Measurements from ENCODE around the gene SLC7A6OS.
A peak's percentile ranks its signal among the peaks of the same experiment; 100 is the strongest.

SLC7A6OS gene

DNA sequence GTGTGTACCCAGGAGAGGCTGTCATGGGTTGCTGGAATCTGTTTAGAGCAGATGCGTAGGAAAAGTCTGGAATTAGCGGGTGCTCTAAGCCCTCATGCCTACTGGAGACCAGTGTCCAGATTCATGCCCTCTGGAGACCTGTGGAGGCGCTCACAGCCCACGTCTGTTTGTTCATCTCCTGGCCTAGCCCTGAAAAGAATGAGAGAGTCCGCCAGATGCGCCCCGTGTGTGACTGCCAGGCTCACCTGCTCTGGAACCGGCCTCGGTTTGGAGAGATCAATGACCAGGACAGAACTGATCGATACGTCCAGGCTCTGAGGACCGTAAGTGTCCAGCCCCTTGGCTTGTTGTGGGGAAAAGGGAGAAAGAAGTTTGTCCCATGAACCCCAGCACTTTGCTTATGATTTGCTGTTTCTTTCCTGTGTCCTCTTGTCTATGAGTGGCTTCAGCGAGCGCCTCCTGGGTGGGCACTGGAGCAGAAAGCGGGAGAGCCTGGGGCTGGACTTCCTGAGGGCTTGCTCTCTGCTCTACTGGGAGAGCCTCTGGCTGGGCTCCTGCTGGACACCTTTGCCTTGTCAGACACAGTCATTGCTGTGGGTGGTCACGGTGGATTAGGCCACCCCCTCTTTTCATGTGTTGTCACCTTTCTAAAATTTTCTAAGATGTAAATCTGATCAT is 35.4 kb upstream of the SLC7A6OS start:
- peak in 1 of 10 donors; percentile 72 for DNase-seq
- intact Hi-C loops (cut with DNase I) = no loop called here

DNA sequence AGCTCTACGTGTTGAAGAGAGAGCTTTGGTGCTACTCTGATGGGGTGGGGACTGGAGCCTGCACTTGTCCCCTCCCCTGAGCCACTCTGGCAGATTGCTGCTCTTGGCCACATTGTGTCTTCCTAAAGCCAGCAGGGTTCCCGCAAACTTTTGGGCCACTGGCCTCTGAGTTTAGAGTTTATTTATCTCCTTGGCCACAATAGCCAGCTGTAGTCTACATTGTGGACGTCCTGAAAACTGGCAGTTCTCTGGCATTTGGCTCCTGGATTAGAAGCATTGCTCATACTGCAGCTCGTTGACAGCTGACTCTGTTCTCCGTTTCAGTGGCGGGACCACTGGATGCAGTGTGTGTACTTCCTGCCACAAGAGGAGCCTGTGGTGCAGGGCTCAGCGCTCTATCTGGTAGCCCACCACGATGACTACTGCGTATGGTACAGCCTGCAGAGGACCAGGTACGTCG is 34.6 kb upstream of the SLC7A6OS start:
- intact Hi-C loops (cut with DNase I) = no loop called here
- DNase-seq = peak in 1 of 10 donors; percentile 65

DNA sequence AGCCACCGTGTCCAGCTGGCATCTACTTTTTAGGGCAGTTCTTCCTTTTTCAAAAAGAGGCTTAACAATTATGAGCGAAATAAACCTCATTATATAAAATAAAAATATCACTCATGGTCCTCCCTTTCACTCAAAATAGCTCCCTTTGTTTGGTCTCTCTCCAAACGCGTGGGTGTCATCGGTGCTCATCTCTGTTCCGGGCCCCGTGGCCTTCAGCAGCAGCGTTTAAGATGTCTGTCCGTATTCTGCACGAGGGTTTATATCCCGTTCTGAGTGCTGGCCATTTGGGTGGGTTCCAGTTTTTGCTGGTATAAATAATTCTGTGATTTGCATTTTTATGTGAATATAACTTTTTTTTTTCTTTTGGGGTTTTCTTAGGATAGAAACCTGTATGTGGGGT is 33.5 kb upstream of the SLC7A6OS start:
- peak in 1 of 10 donors; percentile 67 for DNase-seq
- intact Hi-C loops (cut with DNase I) = no loop called here

DNA sequence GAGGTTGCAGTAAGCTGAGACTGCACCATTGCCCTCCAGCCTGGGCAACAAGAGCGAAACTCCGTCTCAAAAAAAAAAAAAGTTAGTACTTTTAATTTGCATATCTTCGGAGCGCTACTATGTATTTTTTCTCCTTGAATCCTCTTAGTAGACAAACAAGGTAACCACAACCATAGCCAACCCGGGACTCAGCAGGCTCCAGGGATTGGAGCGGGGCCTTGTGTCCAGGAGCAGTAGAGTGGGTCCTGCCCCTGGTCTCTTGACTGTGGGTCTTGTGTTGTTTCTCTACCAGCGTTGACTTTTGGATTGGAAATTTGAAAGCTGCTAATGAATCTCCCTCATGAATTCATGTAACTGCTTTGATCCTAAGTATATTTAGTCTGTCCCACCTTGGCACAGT is 32.4 kb upstream of the SLC7A6OS start:
- DNase-seq = peak in 1 of 10 donors; percentile 20
- intact Hi-C loops (cut with DNase I) = no loop called here

DNA sequence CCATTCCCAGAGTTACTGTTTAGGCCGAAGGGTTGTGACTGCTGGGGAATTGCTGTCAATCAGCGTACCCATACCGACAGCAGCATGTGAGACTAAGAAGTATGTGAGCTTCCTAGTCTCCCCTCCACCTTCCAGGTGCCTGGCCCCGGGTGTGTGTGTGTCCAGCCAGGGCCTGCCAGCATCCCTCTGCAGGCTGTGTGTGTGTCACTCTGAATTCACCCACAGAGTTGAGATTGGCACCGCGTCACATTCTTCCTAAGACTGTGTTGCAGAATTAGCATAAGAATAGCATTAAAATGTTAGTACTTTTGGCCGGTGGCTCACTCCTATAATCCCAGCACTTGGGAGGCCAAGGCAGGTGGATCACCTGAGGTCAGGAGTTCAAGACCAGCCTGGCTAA is 31.9 kb upstream of the SLC7A6OS start:
- peak in 1 of 10 donors; percentile 22 for DNase-seq
- intact Hi-C loops (cut with DNase I) = no loop called here

DNA sequence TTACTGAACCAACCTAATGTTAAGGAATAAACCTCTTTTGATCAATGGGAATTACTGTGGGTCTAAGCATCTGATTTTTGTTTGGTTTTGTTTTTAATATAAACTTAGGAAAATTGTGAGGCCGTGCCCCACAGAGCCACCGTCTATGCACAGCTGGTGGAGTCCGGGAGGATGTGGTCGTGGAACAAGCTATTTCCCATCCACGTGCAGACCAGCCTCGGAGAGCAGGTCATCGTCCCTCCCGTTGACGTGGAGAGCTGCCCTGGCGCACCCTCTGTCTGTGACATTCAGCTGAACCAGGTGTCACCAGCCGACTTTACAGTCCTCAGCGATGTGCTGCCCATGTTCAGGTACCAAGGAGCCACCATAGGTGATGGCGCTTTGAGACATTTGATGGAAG is 28.5 kb upstream of the SLC7A6OS start:
- intact Hi-C loops (cut with DNase I) = no loop called here
- DNase-seq = peak in 1 of 10 donors; percentile 51

DNA sequence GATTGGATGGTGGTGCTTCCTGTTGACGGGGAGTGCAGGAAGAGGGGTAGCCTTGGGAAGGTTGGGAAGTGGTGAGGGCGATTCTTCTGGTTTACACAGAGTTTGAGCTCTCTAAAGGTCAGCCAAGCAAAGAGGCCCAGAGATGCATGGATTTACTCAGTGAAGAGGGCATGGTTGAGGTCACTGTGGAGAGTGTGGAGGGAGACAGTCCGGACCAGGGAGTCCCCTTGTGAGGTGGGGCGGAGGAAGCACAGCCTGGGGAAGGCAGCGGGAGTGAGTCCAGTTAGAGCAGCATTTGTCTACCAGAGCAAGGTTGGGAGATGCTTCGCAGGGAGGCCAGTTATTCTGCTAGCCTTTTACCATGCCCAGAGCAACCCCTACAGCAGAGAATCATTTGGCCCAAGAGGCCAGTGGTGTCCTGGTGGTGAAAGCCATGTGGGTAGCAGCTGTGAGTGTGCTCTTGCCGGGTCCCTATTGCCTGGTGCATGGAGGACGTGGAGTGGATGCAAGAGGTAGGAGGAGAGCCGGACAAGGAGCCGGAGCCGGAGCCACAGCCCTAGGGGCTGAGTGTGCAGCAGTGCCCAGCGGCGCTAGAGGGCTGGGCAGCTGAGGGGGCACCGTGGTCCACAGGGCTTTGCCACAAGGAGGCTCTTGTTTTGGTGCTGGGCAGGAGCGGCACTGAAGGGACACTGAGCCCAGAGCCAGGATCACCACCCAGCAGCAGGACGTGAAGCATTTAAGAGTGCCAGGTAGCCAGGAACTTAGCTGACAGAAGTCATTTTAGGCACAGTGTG is 27.8 kb upstream of the SLC7A6OS start:
- DNase-seq = peak in 1 of 10 donors; percentile 48
- intact Hi-C loops (cut with DNase I) = no loop called here

DNA sequence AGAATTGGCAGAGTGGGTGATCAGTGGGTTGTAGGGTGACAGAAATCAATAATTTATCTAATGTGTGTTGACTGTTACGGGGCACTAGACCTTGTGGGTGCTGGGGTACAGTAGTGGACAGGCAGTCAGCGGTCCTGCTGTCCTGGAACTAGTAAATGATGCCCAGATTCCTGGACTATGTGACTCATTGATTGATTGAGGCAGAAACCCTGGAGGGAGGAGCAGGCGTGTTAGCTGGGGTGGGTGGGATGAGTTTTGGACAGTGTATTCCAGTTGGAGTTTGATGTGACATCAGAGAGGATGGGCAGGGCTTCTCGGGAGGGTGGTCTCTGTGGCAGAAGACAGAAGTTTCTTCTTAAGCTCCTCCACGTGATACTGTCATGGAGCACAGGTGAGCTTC is 24.4 kb upstream of the SLC7A6OS start:
- DNase-seq = no peak
- intact Hi-C loops (cut with DNase I) = no loop called here

DNA sequence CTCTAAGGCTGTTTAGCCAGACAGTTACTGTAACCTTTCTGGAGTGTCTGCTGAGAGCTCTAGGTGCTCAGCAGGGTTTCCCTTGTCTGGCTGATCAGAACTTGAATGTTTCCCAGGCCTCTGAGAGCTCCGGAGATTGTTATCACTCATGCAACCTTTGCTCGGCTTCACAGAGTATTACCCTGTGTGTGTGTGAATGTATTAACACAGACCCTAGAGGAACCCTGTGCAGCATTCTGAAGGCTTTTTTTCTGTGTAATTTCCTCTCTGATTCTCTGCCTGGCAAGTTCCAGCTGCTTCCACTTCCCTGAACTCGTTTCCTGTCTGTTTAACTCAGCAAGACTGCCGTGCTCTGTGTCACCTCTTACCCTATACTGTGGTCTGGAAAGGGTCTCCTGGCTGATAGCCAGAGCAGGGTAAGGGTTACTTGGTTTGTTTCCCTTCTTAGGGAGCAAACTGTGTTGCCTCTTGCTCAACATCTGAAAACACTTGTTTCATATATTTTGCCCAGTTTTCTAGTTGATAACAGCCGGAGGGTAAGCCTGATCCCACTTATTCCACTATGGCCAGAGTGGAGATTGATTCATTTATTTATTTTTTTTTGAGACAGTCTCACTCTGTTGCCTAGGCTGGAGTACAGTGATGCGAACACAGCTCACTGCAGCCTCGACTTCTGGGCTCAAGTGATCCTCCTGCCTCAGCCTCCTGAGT is 21.8 kb upstream of the SLC7A6OS start:
- DNase-seq = peak in 1 of 10 donors; percentile 9
- intact Hi-C loops (cut with DNase I) = no loop called here

DNA sequence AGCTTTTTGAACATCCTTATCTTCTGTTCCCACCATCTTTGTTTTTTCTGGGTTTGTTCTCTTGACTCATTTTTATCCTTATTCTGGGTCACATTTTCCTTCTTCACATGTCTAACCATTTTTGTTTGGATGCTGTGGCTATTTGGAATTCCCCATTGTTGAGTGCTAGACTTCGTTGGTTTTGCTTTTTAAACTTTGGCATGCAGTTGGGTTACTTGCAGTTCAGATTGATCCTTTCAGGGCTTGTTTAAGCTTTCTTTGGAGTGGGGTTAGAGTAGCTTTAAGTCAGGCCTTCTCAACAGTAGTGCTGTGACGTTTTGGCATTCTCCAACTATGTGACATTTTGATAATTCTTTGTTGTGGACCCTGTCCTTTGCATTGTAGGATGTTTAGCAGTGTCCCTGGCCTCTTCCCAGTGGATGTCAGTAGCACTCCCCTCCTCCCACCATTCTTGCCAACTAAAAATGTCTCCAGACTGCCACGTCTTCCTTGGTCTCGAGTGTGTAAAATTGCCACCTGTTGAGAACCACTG is 21.2 kb upstream of the SLC7A6OS start:
- intact Hi-C loops (cut with DNase I) = no loop called here
- no peak for DNase-seq

DNA sequence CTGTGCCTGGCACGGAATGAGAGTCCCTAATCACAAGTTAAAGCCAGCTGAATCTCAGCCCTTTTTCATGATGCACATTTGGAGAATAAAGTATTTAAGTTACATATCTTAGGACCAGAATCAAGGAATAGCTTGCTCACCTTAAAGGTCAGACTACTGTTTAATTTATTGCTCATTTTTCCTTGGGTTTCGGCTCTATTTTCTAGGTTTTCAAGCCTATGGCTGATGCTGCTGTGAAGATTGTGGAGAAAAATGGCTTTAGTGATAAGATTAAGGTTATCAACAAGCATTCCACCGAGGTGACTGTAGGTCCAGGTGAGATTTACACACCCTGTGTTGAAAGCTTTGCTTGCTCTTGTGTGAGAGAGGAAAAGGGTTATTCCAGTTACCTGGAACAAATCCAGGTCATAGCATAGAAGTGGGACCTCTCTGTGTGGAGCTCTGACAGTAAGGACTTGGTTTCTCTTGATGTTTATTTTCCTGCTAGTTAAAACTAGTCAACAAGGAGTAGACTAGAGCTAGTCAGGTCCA is 18.2 kb upstream of the SLC7A6OS start:
- intact Hi-C loops (cut with DNase I) = loop anchor here (1.0 to 5.0 kb wide), 2 partner anchors 68 to 87 kb away; no protein-coding TSS in a partner anchor
- DNase-seq = no peak

DNA sequence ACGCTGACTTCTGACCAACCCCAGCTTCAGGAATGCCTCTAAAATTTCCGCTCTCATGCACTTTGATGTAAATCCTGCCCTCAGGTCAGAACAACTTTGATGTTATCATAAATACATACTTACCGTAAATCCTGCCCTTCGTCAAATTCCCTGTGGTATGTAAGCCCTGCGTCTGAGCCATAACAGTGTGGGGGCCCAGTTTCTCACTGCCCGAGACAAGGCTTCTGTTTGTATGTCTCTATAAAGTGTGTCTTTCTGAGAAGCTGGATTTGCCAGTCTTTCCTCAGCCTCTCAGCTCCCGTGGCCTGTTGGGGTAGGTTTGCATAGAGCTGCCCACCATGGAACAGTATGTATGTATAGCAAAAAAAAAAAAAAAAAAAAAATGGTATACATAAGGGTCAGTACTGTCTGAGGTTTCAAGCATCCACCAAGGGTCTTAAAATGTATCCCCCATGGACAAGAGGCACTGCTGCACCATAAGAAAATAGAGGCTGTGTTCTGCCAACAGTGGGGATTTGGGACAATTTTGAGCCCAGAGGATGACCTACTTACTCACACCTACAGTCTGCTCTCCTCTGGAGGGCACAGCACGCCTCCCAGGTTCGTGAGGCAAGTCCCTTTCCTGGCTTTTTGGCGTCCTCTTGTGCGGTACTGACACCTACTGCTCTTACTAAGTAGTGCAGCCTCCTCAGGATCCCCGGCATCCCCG is 17.6 kb upstream of the SLC7A6OS start:
- intact Hi-C loops (cut with DNase I) = loop anchor here (1.0 to 5.0 kb wide), 2 partner anchors 67 to 86 kb away; no protein-coding TSS in a partner anchor
- peak; percentile 62 to 96 (median 76) for DNase-seq

DNA sequence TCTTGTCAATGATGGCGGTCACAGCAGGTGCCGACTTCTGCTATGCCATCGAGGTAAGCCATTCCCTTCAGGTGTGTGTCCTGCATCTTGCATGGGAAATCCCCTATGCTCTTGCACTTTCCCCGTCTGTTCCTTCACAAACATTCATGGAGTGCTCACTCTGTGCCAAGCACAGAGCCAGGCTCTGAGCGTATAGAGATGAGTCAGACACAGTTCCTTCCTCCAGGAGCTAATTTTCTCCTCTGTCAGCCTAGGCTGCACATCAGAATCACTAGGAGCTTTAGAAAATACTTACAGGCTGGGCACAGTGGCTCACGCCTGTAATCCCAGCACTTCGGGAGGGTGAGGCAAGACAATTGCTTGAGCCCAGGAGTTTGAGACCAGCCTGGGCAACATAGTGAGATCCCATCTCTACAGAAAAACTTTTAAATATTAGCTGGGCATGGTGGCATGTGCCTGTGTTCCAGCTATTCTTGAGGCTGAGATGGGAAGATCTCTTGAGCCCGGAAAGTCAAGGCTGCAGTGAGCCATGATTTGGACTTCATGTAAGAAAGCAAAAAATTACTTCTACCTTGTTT is 14.1 kb upstream of the SLC7A6OS start:
- intact Hi-C loops (cut with DNase I) = loop anchor here (5.0 kb wide), 1 partner anchor 83 kb away; no protein-coding TSS in a partner anchor
- peak in 1 of 10 donors; percentile 34 for DNase-seq

DNA sequence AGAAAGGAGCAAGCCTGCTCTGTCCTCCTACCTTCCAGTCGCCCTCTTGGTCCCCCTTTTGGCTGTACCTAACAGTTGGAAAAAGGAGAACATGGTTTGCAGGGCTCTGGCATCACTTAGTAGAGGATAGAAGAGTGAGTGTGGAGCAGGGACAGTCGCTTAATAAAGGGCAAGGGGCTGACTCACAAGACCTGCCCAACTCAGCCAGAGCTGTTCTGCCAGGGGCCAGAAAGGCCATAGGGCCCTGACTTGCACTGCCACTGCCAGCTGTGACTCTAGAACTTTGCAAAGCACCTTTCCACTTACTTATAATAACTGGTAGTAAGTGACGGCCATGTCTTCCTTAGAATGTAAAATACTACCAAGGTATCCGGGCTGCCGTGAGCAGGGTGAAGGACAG is 13.6 kb upstream of the SLC7A6OS start:
- intact Hi-C loops (cut with DNase I) = no loop called here
- no peak for DNase-seq

DNA sequence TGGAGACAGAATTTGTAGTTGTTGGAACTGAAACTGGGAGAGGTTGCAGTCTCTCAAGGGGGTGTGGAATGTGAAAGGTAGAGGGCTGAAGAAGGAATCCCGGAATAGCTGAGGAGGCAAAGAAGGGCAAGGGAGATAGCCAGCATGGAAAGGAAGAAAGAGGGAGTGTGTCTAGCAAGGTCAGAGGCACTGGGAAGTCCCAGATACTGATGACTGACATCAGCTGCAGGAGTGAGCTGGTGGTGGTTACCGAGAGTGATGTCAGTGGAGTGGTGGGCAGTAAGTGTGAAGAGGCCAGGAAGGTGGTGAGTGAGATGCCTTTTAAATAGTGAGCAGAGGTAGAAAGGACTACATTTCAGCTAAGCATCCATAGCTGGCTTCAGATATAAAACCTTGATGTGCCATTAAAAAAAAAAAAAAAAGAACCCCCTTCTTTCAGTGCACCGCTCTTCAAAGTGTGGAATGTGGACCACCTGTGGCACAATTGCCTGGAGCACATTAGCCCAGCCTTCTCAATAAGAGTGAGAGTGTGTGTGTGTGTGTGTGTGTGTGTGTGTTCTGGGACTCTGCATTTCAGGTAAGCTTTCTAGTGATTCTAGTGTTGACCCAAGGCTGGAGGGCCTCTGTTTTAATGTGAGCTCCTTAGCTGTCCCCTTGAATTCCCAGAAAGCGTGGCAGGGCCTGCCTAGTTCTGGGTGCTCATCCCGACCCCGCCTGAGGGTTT is 8.6 kb upstream of the SLC7A6OS start:
- DNase-seq = no peak
- intact Hi-C loops (cut with DNase I) = loop anchor here (10.0 kb wide), 1 partner anchor 235 kb away; the partner anchor contains the start of gene NFATC3

DNA sequence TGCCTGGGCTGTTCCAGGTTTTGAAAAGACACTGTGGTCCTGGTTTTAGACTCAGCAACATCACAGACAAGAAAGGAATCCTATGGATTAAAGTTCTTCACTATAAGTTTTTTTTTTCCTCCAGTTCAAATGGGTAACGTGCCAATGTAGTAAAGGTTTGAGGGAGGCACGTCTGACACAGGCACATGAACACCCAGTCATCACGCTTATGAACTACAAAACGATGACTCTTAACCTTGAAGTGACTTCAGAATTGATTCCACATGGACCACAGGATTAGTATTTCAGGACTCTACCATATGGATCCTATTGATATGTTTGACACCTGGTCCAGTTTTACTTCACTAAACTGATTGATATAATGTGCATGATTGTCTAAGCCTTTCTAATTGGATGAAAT is 2.4 kb upstream of the SLC7A6OS start:
- DNase-seq = no peak

DNA sequence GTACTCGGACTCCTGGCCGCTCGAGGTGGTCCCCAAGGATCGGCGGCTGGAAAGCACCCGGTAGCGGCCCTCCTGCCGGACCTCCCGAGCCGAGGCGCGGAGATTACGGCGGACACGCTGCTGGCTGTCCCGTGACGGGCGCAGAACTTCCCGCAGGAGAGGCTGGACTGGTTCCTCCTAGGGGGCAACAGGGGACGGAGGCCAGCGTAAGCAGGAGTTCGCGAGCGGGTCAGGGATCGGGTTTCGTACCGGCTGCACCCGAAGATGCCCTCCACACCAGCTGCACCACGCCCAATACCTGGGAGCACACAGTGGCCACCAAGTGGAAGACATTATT is 341 bp downstream of the SLC7A6OS start:
- intact Hi-C loops (cut with DNase I) = loop anchor here (2.0 to 10.0 kb wide), 3 partner anchors 43 to 226 kb away; partner anchors contain the start of genes NFATC3 and PLA2G15
- peak in 4 of 10 donors; percentile 10 to 82 (median 18) for DNase-seq

More for the DNA sequence above, 2.4 kb upstream of the SLC7A6OS start:
- intact Hi-C loops (cut with DNase I) = loop anchor here (5.0 to 10.0 kb wide), 2 partner anchors 46 to 228 kb away; partner anchors contain the start of gene NFATC3

DNA sequence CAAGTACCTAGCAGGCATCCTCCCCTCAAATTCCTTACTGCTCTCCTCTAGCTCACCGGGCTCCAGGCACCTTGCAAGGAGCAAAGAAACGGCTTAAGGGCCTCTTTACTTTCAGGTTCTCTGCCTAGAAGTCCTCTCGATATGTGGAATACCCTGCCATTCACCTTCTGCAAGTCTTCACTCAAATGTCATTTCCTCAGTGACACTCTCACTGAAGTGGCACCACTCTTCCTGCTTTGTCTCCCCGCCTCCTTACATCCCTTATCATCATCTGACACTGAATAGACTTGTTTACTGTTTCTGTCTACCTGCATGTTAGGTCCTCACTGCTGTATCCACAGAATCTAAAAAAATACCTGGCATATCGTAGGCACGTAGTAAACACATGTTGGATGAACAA is 947 bp downstream of the SLC7A6OS start:
- intact Hi-C loops (cut with DNase I) = loop anchor here (2.0 to 10.0 kb wide), 3 partner anchors 42 to 225 kb away; partner anchors contain the start of genes NFATC3 and PLA2G15
- no peak for DNase-seq

Measured in posterior cingulate gyrus (tissue), 11 donors.